ENCODE results near the gene TMEM220.

The TMEM220 gene

GRCh38 chr17:10729334-10730193 is at the start of gene TMEM220:
TMEM220 (minus strand) TSS chr17:10730023; CDS start chr17:10729851, 172 bp downstream.
- peak; percentile 47; the same call in 1 of the 2 replicates for TF ChIP-seq MAX (IDR thresholded peaks at IDR 0.05)
- TF ChIP-seq RAD21 (IDR thresholded peaks at IDR 0.05; ENCODE audit: low read depth) = no peak
- TF ChIP-seq EGR1 (IDR thresholded peaks at IDR 0.05) = 0 out of 2 replicates have a peak, but pooled peaks have one; percentile 13
- TF ChIP-seq, protein P1, sequence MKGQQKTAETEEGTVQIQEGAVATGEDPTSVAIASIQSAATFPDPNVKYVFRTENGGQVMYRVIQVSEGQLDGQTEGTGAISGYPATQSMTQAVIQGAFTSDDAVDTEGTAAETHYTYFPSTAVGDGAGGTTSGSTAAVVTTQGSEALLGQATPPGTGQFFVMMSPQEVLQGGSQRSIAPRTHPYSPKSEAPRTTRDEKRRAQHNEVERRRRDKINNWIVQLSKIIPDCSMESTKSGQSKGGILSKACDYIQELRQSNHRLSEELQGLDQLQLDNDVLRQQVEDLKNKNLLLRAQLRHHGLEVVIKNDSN (IDR thresholded peaks at IDR 0.05) = no peak
- TF ChIP-seq CREB1 (IDR thresholded peaks at IDR 0.05; ENCODE audit: low read depth) = no peak
- TF ChIP-seq YY1 (IDR thresholded peaks at IDR 0.05; ENCODE audit: low read depth) = 0 out of 2 replicates have a peak, but pooled peaks have one; percentile 42
- TF ChIP-seq TCF12 (IDR thresholded peaks at IDR 0.05; ENCODE audit: low read depth) = no peak
- TF ChIP-seq ZBTB7A (IDR thresholded peaks at IDR 0.05; ENCODE audit: low read depth) = peak; percentile 71; the same call in 1 of the 2 replicates
- no peak for TF ChIP-seq FOXM1 (IDR thresholded peaks at IDR 0.05; ENCODE audit: borderline replicate concordance, low read depth)

DNA sequence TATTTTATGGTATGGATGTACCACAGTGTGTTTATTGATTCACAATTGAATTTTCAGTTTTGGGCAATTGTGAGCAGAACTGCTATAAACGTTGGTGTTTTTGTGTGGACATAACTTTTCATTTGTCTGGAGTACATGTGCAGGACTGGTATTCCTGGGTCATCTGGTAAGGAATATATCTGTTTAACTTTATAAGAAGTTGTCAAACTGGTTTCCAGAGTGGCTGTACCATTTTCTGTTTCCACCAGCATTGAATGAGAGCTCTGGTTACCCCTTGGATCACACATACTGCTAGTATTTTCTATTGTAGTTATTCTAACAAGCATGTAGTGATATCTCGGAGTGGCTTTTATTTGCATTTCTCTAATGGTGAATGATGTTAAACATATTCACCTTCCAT is 49.8 kb upstream of the TMEM220 start:
- TF ChIP-seq RAD21 (IDR thresholded peaks at IDR 0.05; ENCODE audit: low read depth) (no peak), MAX (IDR thresholded peaks at IDR 0.05) (no peak), EP300 (IDR thresholded peaks at IDR 0.05; ENCODE audit: borderline replicate concordance) (no peak), TEAD4 (IDR thresholded peaks at IDR 0.05) (no peak), EGR1 (IDR thresholded peaks at IDR 0.05) (no peak), NFIC (IDR thresholded peaks at IDR 0.05) (no peak), FOXM1 (IDR thresholded peaks at IDR 0.05; ENCODE audit: borderline replicate concordance, low read depth) (no peak), TCF12 (IDR thresholded peaks at IDR 0.05; ENCODE audit: low read depth) (no peak), CREB1 (IDR thresholded peaks at IDR 0.05; ENCODE audit: low read depth) (no peak), ZBTB7A (IDR thresholded peaks at IDR 0.05; ENCODE audit: low read depth) (no peak), CEBPB (IDR thresholded peaks at IDR 0.05) (no peak)
- TF ChIP-seq, protein P1 (IDR thresholded peaks at IDR 0.05) = no peak

- TF ChIP-seq FOXM1 (IDR thresholded peaks at IDR 0.05; ENCODE audit: borderline replicate concordance, low read depth) (no peak), TEAD4 (IDR thresholded peaks at IDR 0.05) (no peak), MAX (IDR thresholded peaks at IDR 0.05) (no peak), NFIC (IDR thresholded peaks at IDR 0.05) (no peak), TCF12 (IDR thresholded peaks at IDR 0.05; ENCODE audit: low read depth) (no peak)
- TF ChIP-seq, protein P1 (IDR thresholded peaks at IDR 0.05) = no peak
Observed at GRCh38 chr17:10777890-10778289, 48.1 kb upstream of the TMEM220 start.

- no peak for TF ChIP-seq CREB1 (IDR thresholded peaks at IDR 0.05; ENCODE audit: low read depth)
- no peak for TF ChIP-seq TEAD4 (IDR thresholded peaks at IDR 0.05)
- no peak for TF ChIP-seq RAD21 (IDR thresholded peaks at IDR 0.05; ENCODE audit: low read depth)
- no peak for TF ChIP-seq NFIC (IDR thresholded peaks at IDR 0.05)
- TF ChIP-seq, protein P1 (IDR thresholded peaks at IDR 0.05) = no peak
- TF ChIP-seq YY1 (IDR thresholded peaks at IDR 0.05; ENCODE audit: low read depth) = no peak
- TF ChIP-seq MAX (IDR thresholded peaks at IDR 0.05) = no peak
- no peak for TF ChIP-seq TAF1 (IDR thresholded peaks at IDR 0.05; ENCODE audit: low read depth)
- TF ChIP-seq EP300 (IDR thresholded peaks at IDR 0.05; ENCODE audit: borderline replicate concordance) = no peak
- TF ChIP-seq ZBTB7A (IDR thresholded peaks at IDR 0.05; ENCODE audit: low read depth) = no peak
- TF ChIP-seq, protein P2, sequence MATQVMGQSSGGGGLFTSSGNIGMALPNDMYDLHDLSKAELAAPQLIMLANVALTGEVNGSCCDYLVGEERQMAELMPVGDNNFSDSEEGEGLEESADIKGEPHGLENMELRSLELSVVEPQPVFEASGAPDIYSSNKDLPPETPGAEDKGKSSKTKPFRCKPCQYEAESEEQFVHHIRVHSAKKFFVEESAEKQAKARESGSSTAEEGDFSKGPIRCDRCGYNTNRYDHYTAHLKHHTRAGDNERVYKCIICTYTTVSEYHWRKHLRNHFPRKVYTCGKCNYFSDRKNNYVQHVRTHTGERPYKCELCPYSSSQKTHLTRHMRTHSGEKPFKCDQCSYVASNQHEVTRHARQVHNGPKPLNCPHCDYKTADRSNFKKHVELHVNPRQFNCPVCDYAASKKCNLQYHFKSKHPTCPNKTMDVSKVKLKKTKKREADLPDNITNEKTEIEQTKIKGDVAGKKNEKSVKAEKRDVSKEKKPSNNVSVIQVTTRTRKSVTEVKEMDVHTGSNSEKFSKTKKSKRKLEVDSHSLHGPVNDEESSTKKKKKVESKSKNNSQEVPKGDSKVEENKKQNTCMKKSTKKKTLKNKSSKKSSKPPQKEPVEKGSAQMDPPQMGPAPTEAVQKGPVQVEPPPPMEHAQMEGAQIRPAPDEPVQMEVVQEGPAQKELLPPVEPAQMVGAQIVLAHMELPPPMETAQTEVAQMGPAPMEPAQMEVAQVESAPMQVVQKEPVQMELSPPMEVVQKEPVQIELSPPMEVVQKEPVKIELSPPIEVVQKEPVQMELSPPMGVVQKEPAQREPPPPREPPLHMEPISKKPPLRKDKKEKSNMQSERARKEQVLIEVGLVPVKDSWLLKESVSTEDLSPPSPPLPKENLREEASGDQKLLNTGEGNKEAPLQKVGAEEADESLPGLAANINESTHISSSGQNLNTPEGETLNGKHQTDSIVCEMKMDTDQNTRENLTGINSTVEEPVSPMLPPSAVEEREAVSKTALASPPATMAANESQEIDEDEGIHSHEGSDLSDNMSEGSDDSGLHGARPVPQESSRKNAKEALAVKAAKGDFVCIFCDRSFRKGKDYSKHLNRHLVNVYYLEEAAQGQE (IDR thresholded peaks at IDR 0.05; ENCODE audit: low read depth) = no peak
Observed at GRCh38 chr17:10777131-10777807, 47.4 kb upstream of the TMEM220 start.

- TF ChIP-seq EGR1 (IDR thresholded peaks at IDR 0.05) (no peak), MAX (IDR thresholded peaks at IDR 0.05) (no peak), NFIC (IDR thresholded peaks at IDR 0.05) (no peak), EP300 (IDR thresholded peaks at IDR 0.05; ENCODE audit: borderline replicate concordance) (no peak), FOXM1 (IDR thresholded peaks at IDR 0.05; ENCODE audit: borderline replicate concordance, low read depth) (no peak), CEBPB (IDR thresholded peaks at IDR 0.05) (no peak), TCF12 (IDR thresholded peaks at IDR 0.05; ENCODE audit: low read depth) (no peak), ZBTB7A (IDR thresholded peaks at IDR 0.05; ENCODE audit: low read depth) (no peak), TAF1 (IDR thresholded peaks at IDR 0.05; ENCODE audit: low read depth) (no peak), CREB1 (IDR thresholded peaks at IDR 0.05; ENCODE audit: low read depth) (no peak)
- TF ChIP-seq, protein P1 (IDR thresholded peaks at IDR 0.05) = no peak
Observed at GRCh38 chr17:10776381-10776780, 46.6 kb upstream of the TMEM220 start.
